Stimulated activated CD4-positive, alpha-beta T cell treated with anti-CD3 and anti-CD28 coated beads, Interleukin-4, amount 100 ng/mL, for 24 hours (primary cell): Measurements from ENCODE around the gene ZNF280A.

Experiments used
- DNase-seq: peaks from one replicate; pipeline ENCODE4 v3.0.0-alpha.2; 2020

ZNF280A gene, protein sequence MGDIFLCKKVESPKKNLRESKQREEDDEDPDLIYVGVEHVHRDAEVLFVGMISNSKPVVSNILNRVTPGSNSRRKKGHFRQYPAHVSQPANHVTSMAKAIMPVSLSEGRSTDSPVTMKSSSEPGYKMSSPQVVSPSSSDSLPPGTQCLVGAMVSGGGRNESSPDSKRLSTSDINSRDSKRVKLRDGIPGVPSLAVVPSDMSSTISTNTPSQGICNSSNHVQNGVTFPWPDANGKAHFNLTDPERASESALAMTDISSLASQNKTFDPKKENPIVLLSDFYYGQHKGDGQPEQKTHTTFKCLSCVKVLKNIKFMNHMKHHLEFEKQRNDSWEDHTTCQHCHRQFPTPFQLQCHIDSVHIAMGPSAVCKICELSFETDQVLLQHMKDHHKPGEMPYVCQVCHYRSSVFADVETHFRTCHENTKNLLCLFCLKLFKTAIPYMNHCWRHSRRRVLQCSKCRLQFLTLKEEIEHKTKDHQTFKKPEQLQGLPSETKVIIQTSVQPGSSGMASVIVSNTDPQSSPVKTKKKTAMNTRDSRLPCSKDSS

DNA sequence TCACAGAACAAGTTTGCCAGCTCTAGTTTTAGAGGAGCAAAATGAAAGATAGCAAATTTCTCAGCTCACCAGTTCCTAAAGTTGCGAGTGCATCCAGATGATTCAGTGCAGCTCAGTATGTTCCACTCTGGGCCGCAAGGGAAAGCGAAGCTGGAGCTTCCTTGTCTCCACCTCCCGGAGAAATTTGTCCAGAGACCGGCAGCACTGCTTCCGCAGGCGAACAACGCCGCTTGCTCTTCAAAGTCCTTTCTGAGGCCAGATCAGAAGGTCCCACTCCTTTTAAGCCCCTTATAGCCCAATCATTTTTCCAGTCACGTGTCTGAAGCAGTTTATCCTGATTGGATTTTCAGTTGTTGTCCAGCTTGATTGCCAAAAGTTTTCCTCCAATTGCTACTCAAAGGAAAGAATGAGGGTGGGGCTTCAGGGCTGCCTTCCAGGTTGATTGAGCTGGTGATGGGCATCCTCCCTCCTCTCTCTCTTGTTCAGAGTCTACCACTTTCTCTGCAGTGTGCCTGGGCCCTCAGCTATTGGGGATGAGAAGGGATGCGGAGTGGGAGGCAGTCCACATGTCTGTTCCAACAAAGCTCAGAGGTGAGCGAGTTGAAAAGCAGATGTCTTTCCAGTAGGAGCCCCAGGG, at the start of gene ZNF280A:
Gene ZNF280A, minus strand, starts transcription at position 251 of the 637 bp plus-strand sequence. CDS start 4,640 bp downstream, outside the sequence.
- DNase-seq: no peak

DNA sequence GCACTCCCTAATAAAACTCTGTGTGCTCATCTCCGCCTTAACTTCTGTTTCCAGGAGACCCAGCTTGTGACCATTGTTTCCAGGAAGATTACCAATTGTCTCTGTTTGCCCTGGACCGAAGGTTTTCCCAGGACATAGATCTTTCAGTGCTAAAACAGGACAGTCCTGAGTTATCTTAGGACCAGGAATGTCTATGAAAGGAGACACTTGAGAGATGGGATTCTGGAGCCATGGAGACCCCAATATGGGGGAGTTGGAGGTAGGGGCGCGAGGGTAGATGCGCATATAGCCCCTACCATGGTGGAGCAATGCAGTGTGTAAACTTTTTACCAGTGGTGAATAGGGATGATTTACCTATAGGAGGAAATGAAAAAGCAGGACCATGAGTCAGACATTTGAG, 49.1 kb upstream of the ZNF280A start:
- DNase-seq: no peak

DNA sequence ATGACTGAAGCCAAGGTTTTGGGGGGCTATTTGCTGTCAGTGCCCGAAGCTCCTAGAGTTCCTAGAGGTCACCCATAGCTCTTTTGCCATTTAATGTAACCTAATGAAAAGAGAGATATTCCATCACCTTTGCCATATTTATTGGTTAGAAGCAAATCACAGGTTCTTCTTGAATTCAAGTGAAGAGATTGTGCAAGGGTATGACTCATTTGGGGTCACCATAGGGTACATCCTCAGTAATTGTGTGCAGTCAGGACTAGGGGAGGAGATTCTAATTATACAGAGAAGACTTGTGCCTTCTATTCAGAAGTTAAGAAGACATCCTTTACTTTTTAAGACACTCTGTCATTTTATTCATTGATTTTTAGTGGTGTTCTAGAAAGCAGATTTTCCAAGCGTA, 45.9 kb upstream of the ZNF280A start:
- no peak for DNase-seq

DNA sequence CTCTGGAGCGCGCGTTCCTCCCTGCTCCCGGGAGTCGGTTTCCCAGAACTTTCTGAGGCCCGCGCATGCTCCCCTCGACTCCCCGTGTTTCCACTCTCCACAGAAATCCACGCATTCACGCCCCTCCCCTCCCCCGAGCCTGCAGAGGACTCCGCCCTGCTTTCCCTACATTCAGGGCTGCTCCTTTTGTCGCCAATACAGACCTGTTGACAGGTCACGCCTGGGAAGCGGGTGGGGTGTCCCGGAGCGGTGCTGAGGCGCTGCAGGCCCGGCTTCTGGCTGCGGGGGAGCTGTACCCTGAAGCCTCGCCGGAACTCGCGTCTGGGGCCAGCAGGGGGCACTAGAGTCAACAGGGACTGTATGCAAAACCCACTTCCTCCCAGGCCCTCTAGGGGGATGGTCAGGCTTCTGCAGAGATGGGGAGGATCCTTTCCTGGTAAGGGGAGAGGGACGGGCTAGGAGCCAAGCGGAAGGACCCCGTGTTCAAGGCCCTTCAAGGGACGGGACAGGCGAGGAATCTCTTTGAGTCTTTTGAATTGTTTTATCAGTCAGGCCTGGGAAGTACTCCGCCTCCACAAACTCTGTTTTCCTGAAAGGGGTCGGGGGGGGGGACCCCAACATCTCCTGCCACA, 39.0 kb upstream of the ZNF280A start, which contains the start of gene PRAME:
Gene PRAME, minus strand, starts transcription at position 294 of the 632 bp plus-strand sequence. CDS start 2,433 bp downstream, outside the sequence.
- peak; percentile 79 for DNase-seq

DNA sequence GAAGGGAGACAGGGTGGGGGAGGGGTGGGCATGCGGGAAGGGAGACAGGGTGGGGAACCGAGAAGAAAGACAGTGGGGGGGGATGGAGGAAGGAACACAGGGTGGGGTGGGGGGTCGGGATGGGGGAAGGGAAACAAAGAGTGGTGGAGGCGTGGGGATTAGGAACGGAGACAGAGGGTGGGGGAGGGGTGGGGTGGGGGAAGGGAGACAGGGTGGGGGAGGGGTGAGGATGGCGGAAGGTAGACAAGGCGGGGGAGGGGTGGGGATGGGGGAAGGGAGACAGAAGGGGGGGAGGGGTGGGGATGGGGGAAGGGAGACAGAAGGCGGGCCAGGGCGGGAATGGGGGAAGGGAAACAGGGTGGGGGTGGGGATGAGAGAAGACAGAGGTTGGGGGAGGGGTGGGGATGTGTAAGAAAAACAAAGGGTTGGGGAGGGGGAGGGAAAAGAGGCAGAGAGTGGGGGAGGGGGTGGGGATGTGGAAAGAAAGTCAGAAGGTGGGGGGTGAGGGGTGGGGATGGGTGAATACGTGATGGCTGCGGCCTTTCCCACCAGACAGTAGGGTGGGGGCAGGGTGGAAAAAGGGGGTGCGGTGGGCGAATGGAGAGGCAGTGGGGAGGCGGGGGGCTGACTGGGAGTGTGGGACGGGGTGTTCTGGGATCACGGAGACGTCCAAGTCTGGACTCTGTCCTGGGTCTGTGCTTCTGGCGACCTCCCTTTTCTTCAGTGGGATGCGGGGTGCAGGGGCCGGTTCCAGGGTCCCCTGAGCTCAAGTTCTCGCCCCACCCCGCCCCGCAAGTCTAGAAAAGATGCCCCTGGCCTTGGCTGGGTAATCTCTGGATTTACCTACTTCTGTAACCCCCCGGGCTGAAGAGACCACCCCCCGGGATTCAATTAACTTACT, 38.3 kb upstream of the ZNF280A start:
- no peak for DNase-seq

DNA sequence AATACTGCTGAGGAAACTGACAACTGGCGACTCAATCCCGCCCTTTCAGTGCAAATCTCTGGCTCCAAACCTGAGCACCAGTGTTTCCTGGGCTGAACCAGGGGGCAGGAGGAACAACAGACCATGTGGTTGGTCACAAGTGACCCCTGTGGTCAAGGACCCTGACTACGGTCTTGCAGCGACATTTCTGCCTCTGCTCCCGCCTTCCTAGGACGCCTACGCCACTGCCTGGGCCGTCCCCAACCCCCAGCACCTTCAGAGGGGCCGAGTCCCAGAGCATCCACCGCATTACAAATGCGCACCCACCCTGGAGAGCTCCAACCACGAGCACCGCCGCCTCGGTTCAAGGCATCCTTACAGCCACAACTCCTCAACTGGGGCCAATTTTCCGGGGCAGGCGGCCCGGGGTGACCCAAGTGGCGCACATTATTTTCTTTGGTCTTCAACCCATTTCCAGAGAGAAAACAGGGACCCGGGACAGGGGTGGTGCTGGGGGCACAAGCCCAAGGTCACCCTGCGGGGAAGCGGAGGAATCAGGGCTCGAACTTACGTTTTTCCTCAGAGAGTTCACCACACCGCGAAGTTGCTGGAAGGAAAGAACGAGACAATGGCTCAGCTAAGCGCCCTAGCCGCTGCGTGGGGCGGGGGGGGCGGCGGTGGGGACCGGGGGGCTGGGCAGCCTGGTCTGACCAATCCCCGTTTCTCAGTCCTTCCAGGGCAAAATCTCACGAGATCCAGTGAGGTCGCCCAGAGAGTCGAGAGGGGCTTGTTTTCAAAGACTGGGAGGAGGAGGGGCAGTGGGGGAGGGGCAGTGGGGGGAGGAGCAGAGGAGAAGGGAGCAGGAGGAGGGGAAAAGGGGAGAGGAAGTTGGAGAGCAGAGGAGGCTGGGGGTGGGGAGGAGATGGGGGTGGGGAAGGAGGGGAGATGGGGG, 37.2 kb upstream of the ZNF280A start:
- DNase-seq: no peak

DNA sequence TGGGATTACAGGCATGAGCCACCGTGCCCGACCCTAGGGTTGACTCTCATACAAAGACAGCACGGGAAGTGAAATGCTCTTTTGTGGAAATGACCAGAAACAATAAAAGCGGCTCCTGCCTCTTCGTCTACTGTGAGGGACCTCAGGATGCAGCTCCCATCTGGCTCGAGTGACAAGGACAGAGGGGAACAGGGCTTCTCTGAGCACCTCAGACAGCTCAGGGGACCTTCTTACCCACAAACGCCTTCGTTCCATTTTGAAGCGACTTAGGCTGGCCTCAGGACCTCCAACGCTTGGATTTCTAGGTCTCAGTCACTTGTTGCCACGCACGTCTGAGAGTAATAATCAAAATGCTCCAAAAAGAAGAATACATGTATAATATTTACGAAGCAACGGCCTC, 36.5 kb upstream of the ZNF280A start:
- DNase-seq: no peak

DNA sequence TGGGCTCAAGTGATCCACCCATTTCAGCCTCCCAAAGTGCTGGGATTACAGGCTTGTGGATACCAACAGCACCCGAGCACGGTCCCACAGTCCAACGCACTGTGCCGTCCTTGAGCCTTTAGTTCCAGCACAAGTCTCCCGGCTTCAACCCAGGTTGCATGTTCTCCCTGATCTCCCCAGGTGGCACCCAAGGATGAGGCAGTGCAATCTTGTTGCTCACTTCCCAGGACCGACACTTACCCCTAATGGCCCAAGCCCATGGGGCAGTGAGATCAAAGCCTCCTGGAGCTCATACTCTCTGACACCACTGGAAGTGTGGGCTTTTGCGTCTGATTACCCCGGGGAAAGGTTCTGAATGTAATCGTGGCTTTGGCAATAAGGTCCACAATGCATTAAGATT, 35.5 kb upstream of the ZNF280A start:
- no peak for DNase-seq

DNA sequence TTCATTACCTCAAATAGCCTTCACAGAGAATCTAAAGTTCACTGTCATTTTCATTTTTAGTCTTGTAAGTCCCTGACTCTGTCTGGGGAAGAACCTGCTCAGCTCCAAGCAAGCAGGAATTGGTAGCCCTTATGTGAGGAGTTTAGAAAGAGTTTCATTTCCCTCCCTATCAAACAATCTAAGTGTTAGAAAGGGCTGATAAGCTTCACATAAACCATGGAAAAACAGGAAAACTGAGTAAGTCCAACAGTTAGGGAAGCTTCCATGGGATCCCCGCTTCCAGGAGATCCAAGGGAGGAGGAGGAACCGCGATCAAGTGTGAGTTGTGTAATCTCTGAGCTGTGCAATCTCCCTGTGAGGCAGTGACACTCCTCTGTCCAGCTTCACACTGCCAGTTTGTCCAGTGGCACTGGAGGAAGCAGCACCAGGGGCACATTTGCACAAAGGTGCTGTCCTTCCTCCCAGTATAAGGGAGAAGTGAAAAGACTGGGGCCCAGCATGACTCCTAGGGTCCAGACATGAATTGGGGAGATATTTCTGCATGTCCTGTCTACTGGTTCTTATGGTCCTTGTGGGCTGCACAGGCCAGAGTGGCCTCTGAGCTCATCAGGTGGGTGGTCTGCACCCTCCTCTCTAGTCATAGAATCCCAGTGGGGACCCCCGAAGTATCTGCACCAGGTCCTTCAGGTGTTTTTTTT, 34.7 kb upstream of the ZNF280A start:
- DNase-seq: no peak

DNA sequence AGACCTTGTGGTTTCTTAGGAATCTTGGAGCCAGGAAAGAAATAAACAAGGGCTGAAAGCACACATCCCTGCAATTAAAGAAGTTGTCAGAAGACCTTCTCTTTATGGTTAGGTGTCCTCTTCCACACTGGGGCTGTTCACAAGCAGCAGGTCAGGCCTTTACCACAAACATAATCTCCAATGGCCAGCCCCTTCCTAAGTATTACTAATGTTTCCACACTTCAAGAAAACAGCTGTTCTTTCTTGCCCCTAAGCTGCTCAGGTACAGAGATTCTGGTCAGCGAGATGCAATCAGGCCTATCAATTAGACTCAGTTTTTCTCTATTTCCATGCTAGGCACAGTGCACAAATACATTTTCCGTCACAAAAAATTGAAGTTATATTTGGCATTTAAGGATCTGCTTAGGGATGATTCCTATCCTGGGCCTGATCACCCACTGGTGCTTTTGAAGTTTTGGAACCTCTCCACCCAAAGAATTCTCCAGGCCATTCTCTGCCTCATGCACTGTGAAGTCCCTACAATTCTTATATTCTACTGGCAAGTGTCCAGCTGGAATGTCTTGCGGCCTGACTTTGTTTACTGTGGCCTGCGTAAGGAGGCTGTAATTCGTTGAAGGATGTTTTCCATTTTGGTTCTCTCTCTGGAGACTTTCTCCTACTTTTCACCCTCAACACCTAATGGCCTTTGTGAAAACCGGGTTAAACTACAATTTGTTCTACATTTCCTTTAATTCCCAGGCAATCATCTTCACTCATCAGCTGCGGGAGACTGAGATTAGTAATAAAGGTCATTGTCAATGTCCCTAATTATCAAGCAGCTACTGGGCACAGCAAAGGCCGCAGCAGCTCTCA, 33.9 kb upstream of the ZNF280A start:
- DNase-seq: no peak

DNA sequence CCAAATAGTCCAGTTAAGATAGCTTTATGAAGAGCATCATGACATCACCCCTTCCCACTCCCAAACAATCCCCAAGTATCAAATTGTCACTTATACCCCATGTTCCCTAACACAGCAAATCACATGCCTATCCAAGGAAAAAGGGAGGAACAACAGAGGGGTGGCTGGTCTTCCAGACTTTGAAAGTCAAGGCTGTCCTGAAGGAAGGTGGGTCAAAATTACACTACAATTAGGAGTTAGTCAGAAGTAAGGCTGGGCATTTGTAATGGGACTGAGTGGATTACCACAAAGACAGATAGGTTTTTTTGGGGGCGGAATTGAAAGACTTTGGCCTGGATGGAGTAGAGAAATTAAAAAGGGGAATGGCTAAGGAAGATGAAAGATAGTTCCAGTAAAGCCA, 33.1 kb upstream of the ZNF280A start:
- DNase-seq: no peak

DNA sequence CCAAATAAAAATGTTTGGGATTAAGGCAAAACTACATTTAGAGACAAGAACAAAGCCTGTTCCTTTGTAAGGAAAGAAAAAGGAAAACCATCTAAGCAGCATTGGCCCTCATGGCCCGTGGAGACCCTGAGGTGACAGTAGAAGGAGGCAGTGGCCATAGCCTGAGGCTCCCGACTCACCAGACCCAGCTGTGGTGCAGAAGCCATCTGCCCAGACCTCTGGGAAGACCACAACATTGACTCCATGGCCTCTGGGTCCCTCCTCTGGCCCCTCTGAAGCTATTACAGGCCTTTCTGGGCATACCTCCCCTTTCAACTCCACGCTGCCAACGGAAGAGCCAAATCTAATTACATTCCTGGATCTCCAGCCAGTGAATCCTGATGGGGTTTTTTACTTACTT, 32.6 kb upstream of the ZNF280A start:
- no peak for DNase-seq

DNA sequence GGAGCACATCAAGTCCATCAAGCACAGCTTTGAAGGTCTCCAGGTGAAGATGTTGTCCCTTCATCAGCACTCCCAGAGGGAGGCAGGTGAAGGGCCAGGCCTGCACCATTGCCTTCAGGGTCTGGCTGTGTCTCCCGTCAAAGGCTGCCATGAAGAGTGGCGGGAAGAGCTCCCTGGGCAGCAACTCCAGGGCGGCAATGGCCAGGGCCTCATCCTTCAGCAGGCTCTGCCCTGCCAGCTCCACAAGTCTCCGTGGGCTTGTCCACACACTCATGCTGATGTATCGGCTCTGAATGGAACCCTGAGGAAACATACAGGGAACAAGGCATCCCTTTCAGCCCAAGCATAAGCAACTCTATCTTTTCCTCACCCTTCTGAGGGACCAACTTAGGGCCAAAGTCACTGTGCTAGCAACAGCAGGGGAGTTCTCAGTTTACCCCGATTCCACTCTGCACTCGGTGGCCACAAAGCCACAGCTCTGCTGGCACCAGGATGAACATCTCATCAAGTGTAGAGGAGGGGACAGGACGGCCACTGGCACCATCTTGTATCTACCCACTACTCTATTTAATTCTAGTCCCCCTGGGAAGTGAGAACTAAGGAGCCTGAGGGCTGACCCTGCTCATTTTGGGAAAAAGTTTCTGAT, 30.8 kb upstream of the ZNF280A start:
- DNase-seq: no peak

DNA sequence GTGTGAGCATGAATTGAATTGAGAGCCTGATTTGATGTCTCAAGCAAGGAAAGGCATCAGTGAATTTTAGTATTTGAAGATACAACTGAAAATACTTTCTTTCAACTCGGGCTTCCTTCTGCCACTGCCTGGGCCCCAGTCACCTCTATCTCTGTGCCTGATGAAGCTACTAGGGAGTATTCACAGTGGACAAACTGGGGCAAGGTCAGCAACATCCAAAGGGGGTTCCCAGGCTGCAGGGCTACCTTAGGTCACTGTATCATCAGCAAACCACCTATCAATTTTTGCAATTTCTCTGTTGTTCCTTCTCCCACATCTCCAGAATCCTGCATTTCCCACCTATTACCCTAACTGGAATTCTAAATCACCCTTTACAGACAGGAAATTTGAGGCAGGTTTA, 28.8 kb upstream of the ZNF280A start:
- no peak for DNase-seq

DNA sequence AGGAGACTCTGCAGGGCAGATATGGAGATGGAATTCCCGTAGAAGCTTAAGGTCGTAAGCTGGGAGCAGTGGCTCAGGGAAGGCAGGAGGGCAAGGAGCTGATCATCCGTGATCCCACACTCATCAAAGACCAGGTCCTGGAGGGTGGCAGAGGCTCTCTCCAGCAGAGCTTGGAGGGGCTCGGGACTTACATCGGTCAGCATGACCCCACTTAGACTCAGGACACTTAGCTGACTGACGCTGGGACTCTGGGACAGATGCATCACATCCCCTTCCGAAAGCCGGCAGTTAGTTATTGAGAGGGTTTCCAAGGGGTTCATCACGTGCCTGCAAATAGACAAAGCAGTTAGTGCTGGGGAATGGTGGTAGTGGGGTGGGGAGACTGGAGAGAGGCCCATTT, 28.2 kb upstream of the ZNF280A start:
- DNase-seq: no peak

DNA sequence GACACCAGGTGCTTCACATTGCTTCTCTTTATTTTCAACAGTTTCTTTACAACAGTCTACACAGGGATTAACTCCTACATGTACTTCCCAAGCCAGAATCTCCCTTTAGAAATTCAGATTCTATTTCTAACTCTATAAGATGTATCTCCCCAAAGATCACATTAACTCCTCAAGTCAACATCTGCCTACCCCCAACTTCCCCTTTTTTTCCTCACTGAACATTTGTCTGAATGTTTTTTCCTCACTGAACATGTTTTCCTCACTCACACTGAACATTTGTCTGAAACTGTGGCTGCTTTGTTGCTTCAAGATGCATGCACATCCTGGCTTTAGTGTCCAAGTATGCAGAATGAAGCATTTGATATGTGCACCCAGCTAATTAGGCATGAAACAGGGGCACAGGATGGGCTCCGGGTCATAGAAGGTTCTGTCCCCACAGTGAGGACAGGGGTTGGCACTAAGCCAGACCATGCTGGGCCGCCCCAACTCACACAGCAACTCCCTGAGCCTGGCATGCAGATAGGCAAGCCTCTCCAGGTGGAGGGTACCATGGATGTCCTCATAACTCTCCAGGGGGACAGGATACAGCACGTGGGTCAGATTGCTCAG, 27.7 kb upstream of the ZNF280A start:
- DNase-seq: no peak

DNA sequence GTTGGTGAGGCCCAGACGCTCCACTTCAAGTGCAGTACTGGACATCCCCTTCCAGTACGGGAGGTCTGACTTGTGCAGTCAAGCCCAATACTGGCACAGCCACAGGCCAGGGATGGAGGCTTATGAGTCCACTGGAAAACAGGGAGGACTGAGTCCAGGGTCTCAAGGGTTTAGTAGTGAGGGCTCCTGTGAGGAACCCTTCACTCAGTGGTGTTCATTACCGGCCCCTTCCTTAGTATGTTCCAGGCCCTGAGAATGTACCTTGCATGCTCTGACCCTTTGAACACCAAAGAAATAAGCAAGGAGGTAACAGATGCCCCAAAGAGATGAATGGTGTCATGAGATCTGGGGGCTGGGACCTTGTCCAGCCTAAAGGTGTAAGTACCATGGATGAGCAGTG, 27.2 kb upstream of the ZNF280A start:
- DNase-seq: no peak

DNA sequence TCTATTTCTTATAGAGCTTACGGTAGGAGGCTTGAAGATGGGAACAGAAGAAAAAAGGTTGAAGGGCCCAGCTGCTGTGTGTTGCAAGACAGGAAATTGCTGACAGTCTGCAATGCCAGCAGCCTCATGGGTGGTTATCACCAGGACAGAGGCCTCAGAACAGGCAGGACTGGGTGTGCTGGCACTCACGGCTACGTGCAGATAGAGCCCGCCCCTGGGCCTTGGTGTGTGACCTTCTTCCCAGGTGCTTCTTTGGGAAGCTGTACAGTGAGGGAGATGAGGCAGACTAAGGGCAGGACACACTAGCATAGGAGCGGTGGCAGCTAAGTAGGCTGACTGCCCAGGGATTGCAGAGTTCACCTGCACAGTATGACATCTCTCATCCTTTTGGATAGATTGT, 26.4 kb upstream of the ZNF280A start:
- DNase-seq: no peak

DNA sequence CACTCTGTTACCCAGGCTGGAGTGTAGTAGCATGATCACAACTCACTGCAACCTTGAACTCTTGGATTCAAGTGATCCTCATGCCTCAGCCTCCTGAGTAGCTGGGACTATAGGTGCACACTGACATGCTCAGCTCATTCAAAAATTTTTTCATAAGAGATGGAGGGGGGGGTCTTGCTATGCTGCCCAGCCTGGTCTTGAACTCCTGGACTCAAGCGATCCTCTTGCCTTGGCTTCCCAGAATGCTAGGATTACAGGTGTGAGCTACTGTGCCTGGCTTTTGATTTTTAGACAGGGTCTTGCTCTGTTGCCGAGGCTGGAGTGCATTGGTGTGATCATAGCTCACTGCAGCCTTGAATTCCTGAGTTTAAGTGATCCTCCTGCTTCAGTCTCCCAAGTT, 25.0 kb upstream of the ZNF280A start:
- no peak for DNase-seq
